ENCODE measurements around the gene KPNA2. TPM values are rescaled to one million over a fixed set of nuclear protein-coding genes. Genes with fewer than 3 reads are reported as not detected.
"Not testable (repeated sequence)": the region's sequence is repeated elsewhere in the genome, so short reads cannot be mapped to it uniquely, and the experiment has no call there.

Gene KPNA2
- total and polyA plus RNA-seq, 9 of the 15 experiments (the other 6 are each of a cell fraction or from before 2014, with no cell fraction given), result 132 to 984 (median 241) TPM

DNA sequence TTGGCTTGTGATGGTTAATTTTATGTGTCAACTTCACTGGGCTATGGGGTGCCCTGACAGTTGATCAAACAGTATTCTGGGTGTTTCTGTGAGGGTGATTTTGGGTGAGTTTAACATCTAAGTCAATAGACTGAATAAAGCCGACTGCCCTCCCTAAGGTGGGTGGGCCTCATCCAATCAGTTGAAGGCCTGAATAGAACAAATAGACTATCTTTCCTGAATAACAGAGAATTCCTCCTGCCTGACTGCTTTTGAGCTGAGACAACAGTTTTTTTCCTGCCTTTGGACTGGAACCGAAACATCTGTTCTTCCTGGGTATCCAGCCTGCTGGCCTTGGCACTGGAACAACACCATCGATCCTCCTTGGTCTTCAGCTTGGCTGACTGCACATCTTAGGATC, 33.0 kb downstream of the KPNA2 start:
- BruUV-seq (replicated peaks); CTCF ChIA-PET (ENCODE audit: low intra/inter-chr PET ratio); H3K4me2 ChIP-seq (ENCODE audit: insufficient read depth, low read length); H3K79me2 ChIP-seq (ENCODE audit: control insufficient read depth, insufficient read depth, low read length); ATAC-seq; intact Hi-C loops (cut with micrococcal nuclease); H3K4me1 ChIP-seq (replicated peaks in 1 of 2; ENCODE audit: control insufficient read depth in 2 of 2, insufficient read depth in 2 of 2, low read length in 2 of 2); H3K4me3 ChIP-seq; H3K36me3 ChIP-seq (ENCODE audit: control insufficient read depth, insufficient read depth, low read length); FAIRE-seq; POLR2A ChIA-PET; H3K9me3 ChIP-seq (replicated peaks; ENCODE audit: control insufficient read depth, insufficient read depth, low read depth, low read length); H4K20me1 ChIP-seq (replicated peaks; ENCODE audit: control insufficient read depth, insufficient read depth, low read length); DNase-seq (ENCODE audit: extremely low read depth in 1 of 4, low spot score in 3 of 4); in situ Hi-C loops (cut with MboI); H3K27ac ChIP-seq (ENCODE audit: extremely low read depth, low read depth, low read length); H2AFZ ChIP-seq (ENCODE audit: low read depth, low read length); H3K9ac ChIP-seq (ENCODE audit: insufficient read depth in 1 of 2, low read depth in 2 of 2, low read length in 2 of 2); H3K27me3 ChIP-seq (ENCODE audit: control insufficient read depth in 2 of 2, insufficient read depth in 2 of 2, low read length in 2 of 2); H3K9me1 ChIP-seq (ENCODE audit: control insufficient read depth, insufficient read depth, low read length): not testable (repeated sequence)
- 60% methylated on average over 3 of the region's 3 CpGs for WGBS (ENCODE audit: insufficient coverage, low coverage, missing lambda C conversion rate)
- TF ChIP-seq ZNF134 (CRISPR knock-in tag; conservative IDR thresholded peaks at IDR 0.05) (peak; percentile 96), RBM25 (IDR thresholded peaks at IDR 0.05; ENCODE audit: low read depth, low read length, severe bottlenecking) (peak; percentile 22)

DNA sequence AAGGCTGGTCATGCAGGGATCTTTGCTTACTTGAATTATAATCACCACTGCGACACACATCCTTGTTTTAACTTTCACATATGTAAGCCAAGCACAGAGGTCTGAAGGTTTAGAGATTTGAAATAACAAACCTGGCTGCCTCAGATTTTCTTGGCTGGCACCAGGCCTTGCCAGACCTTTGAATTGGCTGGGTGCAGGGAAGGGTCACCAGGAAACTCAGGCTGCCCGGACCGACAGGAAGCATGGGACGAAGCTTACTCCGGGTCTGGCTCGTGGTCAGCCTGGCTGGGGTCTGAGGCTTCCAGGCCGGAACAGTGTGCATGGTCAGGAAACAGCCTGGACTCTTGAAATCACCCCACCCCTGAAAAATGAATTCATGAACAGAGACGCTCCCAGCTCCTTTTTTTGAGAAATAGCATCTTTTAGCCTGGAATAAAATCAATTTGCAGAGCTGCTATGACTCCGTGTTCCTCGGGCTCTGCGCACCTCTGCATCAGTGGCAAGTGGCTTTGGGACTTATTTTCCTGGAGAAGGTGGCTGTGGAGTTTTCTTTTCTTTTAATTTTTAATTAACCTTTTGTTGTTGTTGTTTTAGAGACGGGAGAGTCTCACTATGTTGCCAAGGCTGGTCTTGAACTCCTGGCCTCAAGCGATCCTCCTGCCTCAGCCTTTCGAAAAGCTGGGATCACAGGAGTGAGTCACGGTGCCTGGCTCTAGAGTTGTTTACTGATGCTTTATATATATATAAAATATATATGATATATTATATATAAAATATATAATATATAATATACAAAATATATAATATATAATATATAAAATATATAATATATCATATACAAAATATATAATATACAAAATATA, 35.3 kb downstream of the KPNA2 start:
- H3K9ac ChIP-seq (ENCODE audit: insufficient read depth in 1 of 2, low read depth in 2 of 2, low read length in 2 of 2); H3K79me2 ChIP-seq (ENCODE audit: control insufficient read depth, insufficient read depth, low read length); H3K9me1 ChIP-seq (ENCODE audit: control insufficient read depth, insufficient read depth, low read length); CTCF ChIA-PET (ENCODE audit: low intra/inter-chr PET ratio); H3K4me1 ChIP-seq (replicated peaks in 1 of 2; ENCODE audit: control insufficient read depth in 2 of 2, insufficient read depth in 2 of 2, low read length in 2 of 2); H3K27ac ChIP-seq (ENCODE audit: extremely low read depth, low read depth, low read length); DNase-seq (ENCODE audit: extremely low read depth in 1 of 4, low spot score in 3 of 4); BruUV-seq (replicated peaks); H3K36me3 ChIP-seq (ENCODE audit: control insufficient read depth, insufficient read depth, low read length); H4K20me1 ChIP-seq (replicated peaks; ENCODE audit: control insufficient read depth, insufficient read depth, low read length); H3K4me2 ChIP-seq (ENCODE audit: insufficient read depth, low read length); H3K4me3 ChIP-seq; H3K27me3 ChIP-seq (ENCODE audit: control insufficient read depth in 2 of 2, insufficient read depth in 2 of 2, low read length in 2 of 2); H3K9me3 ChIP-seq (replicated peaks; ENCODE audit: control insufficient read depth, insufficient read depth, low read depth, low read length); intact Hi-C loops (cut with micrococcal nuclease); ATAC-seq; in situ Hi-C loops (cut with MboI); FAIRE-seq: not testable (repeated sequence)
- POLR2A ChIA-PET, result interaction anchor here (0.6 to 1.3 kb wide), 2 partner anchors 24 to 34 kb away, joined by 3 read pairs; no protein-coding TSS in a partner anchor
- 61% methylated on average over 15 of the region's 15 CpGs for WGBS (ENCODE audit: insufficient coverage, low coverage, missing lambda C conversion rate)
- peak in 1 of 2 experiments; percentile 67 for TF ChIP-seq NCOA2 (IDR thresholded peaks at IDR 0.05; ENCODE audit: partially characterized antibody in 2 of 2)
- peak overlapping the region; percentile 40; the same call in 1 of the 2 replicates for H2AFZ ChIP-seq (ENCODE audit: low read depth, low read length)

Measured in K562 (cell line).